ENCODE data around the gene SH3TC2. TPM values are rescaled to one million over a fixed set of nuclear protein-coding genes. Genes with fewer than 3 reads are reported as not detected.

Gene SH3TC2
- total and polyA plus RNA-seq, 10 of the 15 experiments (the other 5 are each of a cell fraction or from before 2014, with no cell fraction given): not detected

DNA sequence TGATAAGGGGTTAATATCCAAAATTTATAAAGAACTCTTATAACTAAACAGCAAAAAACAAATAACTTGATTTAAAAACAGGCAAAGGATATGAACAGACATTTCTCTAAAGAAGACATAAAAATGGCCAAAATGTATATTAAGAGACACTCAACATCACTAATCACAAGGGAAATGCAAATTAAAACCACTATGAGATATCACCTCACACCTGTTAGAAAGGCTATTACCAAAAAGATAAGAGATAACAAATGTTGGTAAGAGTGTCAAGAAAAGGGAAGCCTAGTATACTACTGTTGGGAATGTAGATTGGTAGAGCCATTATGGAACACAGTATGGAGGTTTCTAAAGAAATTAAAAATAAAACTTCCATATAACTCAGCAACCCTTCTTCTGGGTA is 19.4 kb upstream of the SH3TC2 start:
- no peaks in the 10 kb centered on the region for H3K9me3 ChIP-seq (replicated peaks; ENCODE audit: control insufficient read depth, insufficient read depth, low read length)
- DNase-seq (ENCODE audit: low read depth, low spot score): no peak
- ChIA-PET POLR2A (no interaction called here), RAD21 (ENCODE audit: unreplicated experiment) (no interaction called here), SMC1A (ENCODE audit: uncharacterized antibody, unreplicated experiment) (no interaction called here), CTCF (no interaction called here)
- H3K27me3 ChIP-seq (replicated peaks in 1 of 2; ENCODE audit: control insufficient read depth in 2 of 2, insufficient read depth in 2 of 2, low read length in 1 of 2): no peaks in the 10 kb centered on the region; a peak in 1 of 4 replicates
- in situ Hi-C loops (cut with MboI): no loop called here
- TF ChIP-seq RFX5 (IDR thresholded peaks at IDR 0.05; ENCODE audit: low read depth, low read length) (no peak), JUND (IDR thresholded peaks at IDR 0.05; ENCODE audit: low read depth, low read length) (no peak), ZSCAN29 (IDR thresholded peaks at IDR 0.05) (no peak), JUNB (IDR thresholded peaks at IDR 0.05) (no peak), PAX5 (IDR thresholded peaks at IDR 0.05; ENCODE audit: borderline replicate concordance, low read depth, low read length) (no peak), KLF5 (IDR thresholded peaks at IDR 0.05; ENCODE audit: partially characterized antibody) (no peak), CHD1 (IDR thresholded peaks at IDR 0.05; ENCODE audit: low read depth, low read length) (no peak), ZBTB40 (IDR thresholded peaks at IDR 0.05; ENCODE audit: borderline replicate concordance) (no peak)
- H3K4me3 ChIP-seq: no peak overlapping the region
- no TSS peak for BruUV-seq (replicated peaks)
- no peak for FAIRE-seq
- no peak overlapping the region for H3K27ac ChIP-seq (ENCODE audit: control insufficient read depth, insufficient read depth)
- no peaks in the 10 kb centered on the region for H3K4me1 ChIP-seq (ENCODE audit: control insufficient read depth, insufficient read depth, low read length)
- no peaks in the 10 kb centered on the region for H3K79me2 ChIP-seq (ENCODE audit: control insufficient read depth, insufficient read depth, low read length)
- no peak for ATAC-seq
- no peak overlapping the region for H3K4me2 ChIP-seq (ENCODE audit: control insufficient read depth, insufficient read depth)
- no peak overlapping the region for H3K9ac ChIP-seq (ENCODE audit: control insufficient read depth, insufficient read depth, low read length)
- intact Hi-C loops (cut with micrococcal nuclease; ENCODE audit: unreplicated experiment): no loop called here
- no peak overlapping the region for H2AFZ ChIP-seq (ENCODE audit: control insufficient read depth, low read depth, low read length)
- no peaks in the 10 kb centered on the region for H4K20me1 ChIP-seq (ENCODE audit: control insufficient read depth, insufficient read depth)
- no peaks in the 10 kb centered on the region for H3K36me3 ChIP-seq (ENCODE audit: control insufficient read depth in 2 of 2, insufficient read depth in 2 of 2, low read length in 1 of 2)

All from GM12878 (cell line).